ENCODE data around the gene MEN1. TPM values are rescaled to one million over a fixed set of nuclear protein-coding genes. Genes with fewer than 3 reads are reported as not detected.

MEN1 gene
- total and polyA plus RNA-seq, 9 of the 15 experiments (the other 6 are each of a cell fraction or from before 2014, with no cell fraction given): 3.4 to 57.2 (median 19.3) TPM

DNA sequence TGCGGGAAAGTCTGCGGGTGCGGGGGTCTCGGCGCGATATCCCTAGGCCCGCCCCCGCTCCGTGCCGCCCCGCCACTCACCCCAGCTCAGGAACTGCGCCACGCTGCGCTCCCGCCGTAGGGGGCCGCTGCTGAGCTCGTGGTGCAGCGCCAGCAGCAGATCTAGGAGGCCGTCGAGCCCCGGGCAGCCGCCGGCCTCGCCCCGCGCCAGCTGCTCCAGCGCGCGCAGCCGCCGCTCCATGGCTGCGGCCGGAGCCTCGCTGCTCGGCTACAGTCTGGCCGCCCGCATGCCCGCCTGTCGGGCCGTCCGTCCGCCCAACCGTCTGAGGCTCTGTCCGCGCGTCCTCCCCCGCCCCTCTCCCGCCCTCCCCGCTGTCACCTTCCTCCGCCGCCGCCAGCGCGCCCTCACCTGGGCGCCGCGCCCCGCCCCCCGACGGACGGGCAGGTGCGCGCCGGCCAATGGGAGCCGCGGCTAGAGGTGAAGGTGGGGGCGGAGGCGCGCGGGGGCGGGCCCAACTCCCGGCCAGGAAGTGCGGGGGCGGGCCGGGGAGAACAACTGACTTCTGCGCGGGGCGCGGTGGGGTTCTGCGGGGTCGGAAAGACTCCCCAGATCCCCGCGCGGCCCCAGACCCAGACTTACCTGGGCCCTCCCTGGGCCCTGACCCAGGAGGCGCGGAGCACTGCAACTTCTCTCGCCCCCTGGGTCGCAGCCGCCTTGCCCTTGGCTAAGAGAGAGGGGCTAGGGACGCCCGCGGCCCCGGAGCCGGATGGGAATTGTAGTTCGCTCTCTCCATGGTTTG, 34.2 kb upstream of the MEN1 start, which contains the start of gene CDC42BPG (continued):
- no peak for TF ChIP-seq KAT7 (CRISPR knock-in tag; IDR thresholded peaks at IDR 0.05; ENCODE audit: borderline replicate concordance)
- TF ChIP-seq HMG20A (CRISPR knock-in tag; conservative IDR thresholded peaks at IDR 0.05): no peak
- peak; percentile 46 for TF ChIP-seq FIP1L1 (IDR thresholded peaks at IDR 0.05; ENCODE audit: low read depth, low read length, poor library complexity, severe bottlenecking)
- TF ChIP-seq ASH1L (IDR thresholded peaks at IDR 0.05; ENCODE audit: borderline replicate concordance, low read depth, partially characterized antibody): no peak
- TF ChIP-seq, protein P1, sequence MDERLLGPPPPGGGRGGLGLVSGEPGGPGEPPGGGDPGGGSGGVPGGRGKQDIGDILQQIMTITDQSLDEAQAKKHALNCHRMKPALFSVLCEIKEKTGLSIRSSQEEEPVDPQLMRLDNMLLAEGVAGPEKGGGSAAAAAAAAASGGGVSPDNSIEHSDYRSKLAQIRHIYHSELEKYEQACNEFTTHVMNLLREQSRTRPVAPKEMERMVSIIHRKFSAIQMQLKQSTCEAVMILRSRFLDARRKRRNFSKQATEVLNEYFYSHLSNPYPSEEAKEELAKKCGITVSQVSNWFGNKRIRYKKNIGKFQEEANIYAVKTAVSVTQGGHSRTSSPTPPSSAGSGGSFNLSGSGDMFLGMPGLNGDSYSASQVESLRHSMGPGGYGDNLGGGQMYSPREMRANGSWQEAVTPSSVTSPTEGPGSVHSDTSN (CRISPR knock-in tag; IDR thresholded peaks at IDR 0.05; ENCODE audit: low read depth): no peak
- TF ChIP-seq, protein P1 (tag; conservative IDR thresholded peaks at IDR 0.05; ENCODE audit: low read depth): no peak
- TF ChIP-seq PPARD (CRISPR knock-in tag; IDR thresholded peaks at IDR 0.05): no peak
- no peak for TF ChIP-seq PHB (CRISPR knock-in tag; IDR thresholded peaks at IDR 0.05)
- TF ChIP-seq KAT2B (IDR thresholded peaks at IDR 0.05; ENCODE audit: low read depth, low read length): no peak
- TF ChIP-seq POLR3G (IDR thresholded peaks at IDR 0.05; ENCODE audit: extremely low read depth, insufficient read length, insufficient replicate concordance): no peak
- peak; percentile 49 for TF ChIP-seq RBM25 (IDR thresholded peaks at IDR 0.05; ENCODE audit: low read depth, low read length, severe bottlenecking)
- TF ChIP-seq ZNF197 (CRISPR knock-in tag; IDR thresholded peaks at IDR 0.05; ENCODE audit: low read depth): no peak
- TF ChIP-seq, protein P2, sequence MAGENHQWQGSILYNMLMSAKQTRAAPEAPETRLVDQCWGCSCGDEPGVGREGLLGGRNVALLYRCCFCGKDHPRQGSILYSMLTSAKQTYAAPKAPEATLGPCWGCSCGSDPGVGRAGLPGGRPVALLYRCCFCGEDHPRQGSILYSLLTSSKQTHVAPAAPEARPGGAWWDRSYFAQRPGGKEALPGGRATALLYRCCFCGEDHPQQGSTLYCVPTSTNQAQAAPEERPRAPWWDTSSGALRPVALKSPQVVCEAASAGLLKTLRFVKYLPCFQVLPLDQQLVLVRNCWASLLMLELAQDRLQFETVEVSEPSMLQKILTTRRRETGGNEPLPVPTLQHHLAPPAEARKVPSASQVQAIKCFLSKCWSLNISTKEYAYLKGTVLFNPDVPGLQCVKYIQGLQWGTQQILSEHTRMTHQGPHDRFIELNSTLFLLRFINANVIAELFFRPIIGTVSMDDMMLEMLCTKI (IDR thresholded peaks at IDR 0.05; ENCODE audit: partially characterized antibody): no peak
- no peak for TF ChIP-seq RBM15 (IDR thresholded peaks at IDR 0.05; ENCODE audit: insufficient read depth, low read length)
- TF ChIP-seq, protein P3, sequence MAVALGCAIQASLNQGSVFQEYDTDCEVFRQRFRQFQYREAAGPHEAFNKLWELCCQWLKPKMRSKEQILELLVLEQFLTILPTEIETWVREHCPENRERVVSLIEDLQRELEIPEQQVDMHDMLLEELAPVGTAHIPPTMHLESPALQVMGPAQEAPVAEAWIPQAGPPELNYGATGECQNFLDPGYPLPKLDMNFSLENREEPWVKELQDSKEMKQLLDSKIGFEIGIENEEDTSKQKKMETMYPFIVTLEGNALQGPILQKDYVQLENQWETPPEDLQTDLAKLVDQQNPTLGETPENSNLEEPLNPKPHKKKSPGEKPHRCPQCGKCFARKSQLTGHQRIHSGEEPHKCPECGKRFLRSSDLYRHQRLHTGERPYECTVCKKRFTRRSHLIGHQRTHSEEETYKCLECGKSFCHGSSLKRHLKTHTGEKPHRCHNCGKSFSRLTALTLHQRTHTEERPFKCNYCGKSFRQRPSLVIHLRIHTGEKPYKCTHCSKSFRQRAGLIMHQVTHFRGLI (CRISPR knock-in tag; IDR thresholded peaks at IDR 0.05): no peak
- no peak for TF ChIP-seq NR3C1 (CRISPR knock-in tag; IDR thresholded peaks at IDR 0.05)
- no peak for TF ChIP-seq MXI1 (IDR thresholded peaks at IDR 0.05; ENCODE audit: low read depth, low read length)
- TF ChIP-seq STAT5B (CRISPR knock-in tag; IDR thresholded peaks at IDR 0.05): no peak
- TF ChIP-seq ZFP1 (CRISPR knock-in tag; IDR thresholded peaks at IDR 0.05): no peak
